A549 (cell line): Measurements from ENCODE around the gene MAD1L1. TPM values are rescaled to one million over a fixed set of nuclear protein-coding genes. Genes with fewer than 3 reads are reported as not detected.

Experiments
- ATAC-seq, 2 experiments: fragments of 200-7000 bp in 1 of 2; fragments of >200 bp in 1 of 2; cut with Nextera tagmentation in 1 of 2; cut with Tn5 transposase in 1 of 2; 3 replicates each; pipeline versions ENCODE4 v1.8.0 to v1.9.1; 2018 to 2020; ENCODE audit warnings: mild to moderate bottlenecking in 1 of 2, moderate library complexity in 1 of 2
- CTCF ChIA-PET: fragments of 300-600 bp; sonication (Branson Sonifier 250); formaldehyde crosslinking; extraction: SDS; loops from one replicate; lab custom pipeline; 2021; ENCODE audit warnings: antibody characterized with exemption, inconsistent platforms; lab: Yijun Ruan, JAX
- POLR2A ChIA-PET: fragments of 350-600 bp; formaldehyde crosslinking; extraction: SDS; loops from one replicate; lab custom pipeline; 2021; ENCODE audit warnings: antibody characterized with exemption, inconsistent platforms; lab: Yijun Ruan, JAX
- DNase-seq, 2 experiments: peaks; one replicate each; pipeline versions ENCODE4 v3.0.0 to v3.0.0-alpha.2; 2011 to 2016; ENCODE audit warnings: low read depth in 1 of 2, low spot score in 1 of 2
- FAIRE-seq: peaks from 2 replicates; lab custom pipeline; 2011; peaks lifted over from hg19 to GRCh38; lab: Jason Lieb, UNC
- H3K27ac ChIP-seq, 2 experiments: fragments of >200 bp; sonication (Bioruptor Twin); formaldehyde crosslinking; 3 replicates each; pipeline ENCODE4 v1.5.1; 2016 to 2017
- H3K4me1 ChIP-seq: fragments of >200 bp; sonication (Bioruptor Twin); formaldehyde crosslinking; 3 replicates; pipeline ENCODE4 v1.6.1; 2016
- H3K4me2 ChIP-seq: fragments of >200 bp; sonication (Bioruptor Twin); formaldehyde crosslinking; 3 replicates; pipeline ENCODE4 v1.6.1; 2016
- H3K4me3 ChIP-seq: fragments of >200 bp; sonication (Bioruptor Twin); formaldehyde crosslinking; 3 replicates; pipeline ENCODE4 v1.5.1; 2016
- H3K9me3 ChIP-seq: fragments of >200 bp; sonication (Bioruptor Twin); formaldehyde crosslinking; 3 replicates; pipeline ENCODE4 v1.6.1; 2016
- BHLHE40 ChIP-seq: IDR thresholded peaks from 2 replicates; pipeline ENCODE4 v1.6.1; 2012; ENCODE audit warnings: low read depth, low read length, inconsistent platforms
- CBX2 ChIP-seq: fragments of 200-600 bp; sonication (generic); IDR thresholded peaks from 2 replicates; pipeline ENCODE4 v1.6.1; 2016; ENCODE audit warnings: low read depth, mild to moderate bottlenecking, borderline replicate concordance
- CBX8 ChIP-seq: fragments of 200-600 bp; sonication (generic); IDR thresholded peaks from 2 replicates; pipeline ENCODE4 v1.6.1; 2016
- CHD4 ChIP-seq: fragments of 200-600 bp; sonication (generic); IDR thresholded peaks from 2 replicates; pipeline ENCODE4 v1.6.1; 2016; ENCODE audit warnings: antibody characterized with exemption, mild to moderate bottlenecking, borderline replicate concordance
- ESRRA ChIP-seq: fragments of 150-350 bp; IDR thresholded peaks from 2 replicates; pipeline ENCODE4 v1.6.1; 2014; ENCODE audit warnings: mild to moderate bottlenecking, low read length, borderline replicate concordance
- FOSL2 ChIP-seq, 2 experiments: fragments of 450-650 bp in 1 of 2; fragments of >200 bp in 1 of 2; sonication (Bioruptor Twin) in 1 of 2; formaldehyde crosslinking; IDR thresholded peaks; 2 replicates each; pipeline versions ENCODE4 v1.5.0 to v1.6.1; 2016 to 2020; ENCODE audit warnings: mild to moderate bottlenecking in 1 of 2, moderate library complexity in 1 of 2
- GATA3 ChIP-seq: IDR thresholded peaks from 2 replicates; pipeline ENCODE4 v1.6.1; 2012; ENCODE audit warnings: borderline replicate concordance
- HOXA7 ChIP-seq: fragments of 250-450 bp; sonication (Bioruptor Pico); IDR thresholded peaks from 2 replicates; pipeline ENCODE4 v1.5.0; 2020; ENCODE audit warnings: mild to moderate bottlenecking, moderate library complexity
- HOXB13 ChIP-seq: fragments of 250-450 bp; sonication (Bioruptor Pico); IDR thresholded peaks from 2 replicates; pipeline ENCODE4 v1.5.0; 2020; ENCODE audit warnings: low read depth, mild to moderate bottlenecking, moderate library complexity
- HOXB5 ChIP-seq: fragments of 250-450 bp; sonication (Bioruptor Pico); IDR thresholded peaks from 2 replicates; pipeline ENCODE4 v1.5.0; 2020; ENCODE audit warnings: mild to moderate bottlenecking, moderate library complexity
- JUN ChIP-seq, 2 experiments: fragments of >200 bp; sonication (Bioruptor Twin); formaldehyde crosslinking; IDR thresholded peaks; 2 replicates in 1 of 2; 3 replicates in 1 of 2; pipeline ENCODE4 v1.6.1; 2016 to 2017
- KDM1A ChIP-seq: fragments of 200-600 bp; sonication (generic); IDR thresholded peaks from 2 replicates; pipeline ENCODE4 v1.6.1; 2016; ENCODE audit warnings: low read depth, mild to moderate bottlenecking
- KDM5A ChIP-seq: fragments of 200-600 bp; sonication (generic); IDR thresholded peaks from 2 replicates; pipeline ENCODE4 v1.6.1; 2016; ENCODE audit warnings: antibody characterized with exemption, mild to moderate bottlenecking
- NFE2L2 ChIP-seq: fragments of 150-350 bp; conservative IDR thresholded peaks from 2 replicates; pipeline ENCODE4 v1.6.1; 2014; ENCODE audit warnings: low read length
- NPAS2 ChIP-seq: fragments of 250-450 bp; sonication (Bioruptor Pico); IDR thresholded peaks from 2 replicates; pipeline ENCODE4 v1.8.0; 2022; ENCODE audit warnings: mild to moderate bottlenecking, moderate library complexity, borderline replicate concordance
- RARB ChIP-seq: fragments of 250-450 bp; sonication (Bioruptor Pico); IDR thresholded peaks from 2 replicates; pipeline ENCODE4 v1.8.0; 2021; ENCODE audit warnings: mild to moderate bottlenecking, moderate library complexity
- RCOR1 ChIP-seq: fragments of 150-350 bp; IDR thresholded peaks from 2 replicates; pipeline ENCODE4 v1.6.1; 2014; ENCODE audit warnings: antibody characterized with exemption, low read length, low read depth
- SREBF2 ChIP-seq: fragments of 450-650 bp; IDR thresholded peaks from 2 replicates; pipeline ENCODE4 v1.6.1; 2014; ENCODE audit warnings: mild to moderate bottlenecking, moderate library complexity
- ZFP36 ChIP-seq: fragments of 450-650 bp; IDR thresholded peaks from 2 replicates; pipeline ENCODE4 v1.6.1; 2014; ENCODE audit warnings: borderline replicate concordance; ENCODE audit not compliant: partially characterized antibody
- ZNF302 ChIP-seq: fragments of 250-450 bp; sonication (Bioruptor Pico); IDR thresholded peaks from 2 replicates; pipeline ENCODE4 v1.9.0; 2021; ENCODE audit warnings: inconsistent platforms, mild to moderate bottlenecking, moderate library complexity
- WGBS: methylation state at CpG from one replicate; pipeline ENCODE4 v1.1.6; 2017; ENCODE audit errors: missing lambda C conversion rate; 5-methylcytosine and 5-hydroxymethylcytosine counted together
- polyA plus RNA-seq, 4 experiments: library from polyadenylated mRNA; depleted of rRNA in 3 of 4; stranded (reverse); fragments of >200 nt; fragmentation: RNase III in 1 of 4; extraction: RNeasy Plus Mini Kit Qiagen cat#74134 plus additional on column Dnase treatment in 1 of 4; gene quantifications; 2 replicates in 3 of 4; 3 replicates in 1 of 4; pipeline ENCODE4 v1.2.3, GENCODE V29; 2011 to 2017
- TF ChIP-seq, protein P1 (sequence below): fragments of >200 bp; sonication (Bioruptor Twin); formaldehyde crosslinking; IDR thresholded peaks from 3 replicates; pipeline ENCODE4 v1.6.1; 2016
- TF ChIP-seq, protein P2 (sequence below): IDR thresholded peaks from 2 replicates; pipeline ENCODE4 v1.6.1; 2012
- TF ChIP-seq, protein P3 (sequence below): fragments of 250-450 bp; sonication (Bioruptor Pico); IDR thresholded peaks from 2 replicates; pipeline ENCODE4 v1.5.0; 2021; ENCODE audit warnings: mild to moderate bottlenecking, moderate library complexity, borderline replicate concordance
- TF ChIP-seq, protein P4 (sequence below): fragments of >200 bp; sonication (Bioruptor Twin); formaldehyde crosslinking; IDR thresholded peaks from 3 replicates; pipeline ENCODE4 v1.5.1; 2016
- TF ChIP-seq, protein P5 (sequence below): fragments of 450-650 bp; IDR thresholded peaks from 2 replicates; pipeline ENCODE4 v1.6.1; 2014; ENCODE audit warnings: antibody characterized with exemption
- TF ChIP-seq, protein P6 (sequence below): fragments of 250-450 bp; sonication (Bioruptor Pico); IDR thresholded peaks from 2 replicates; pipeline ENCODE4 v1.5.0; 2020; ENCODE audit warnings: low read depth, mild to moderate bottlenecking, moderate library complexity
- TF ChIP-seq, protein P7 (sequence below): IDR thresholded peaks from 2 replicates; pipeline ENCODE4 v1.6.1; 2012

MAD1L1 gene
- polyA plus RNA-seq, 2 of the 4 experiments (the other 2 are of a cell fraction) = 13.6 to 16.6 TPM

DNA sequence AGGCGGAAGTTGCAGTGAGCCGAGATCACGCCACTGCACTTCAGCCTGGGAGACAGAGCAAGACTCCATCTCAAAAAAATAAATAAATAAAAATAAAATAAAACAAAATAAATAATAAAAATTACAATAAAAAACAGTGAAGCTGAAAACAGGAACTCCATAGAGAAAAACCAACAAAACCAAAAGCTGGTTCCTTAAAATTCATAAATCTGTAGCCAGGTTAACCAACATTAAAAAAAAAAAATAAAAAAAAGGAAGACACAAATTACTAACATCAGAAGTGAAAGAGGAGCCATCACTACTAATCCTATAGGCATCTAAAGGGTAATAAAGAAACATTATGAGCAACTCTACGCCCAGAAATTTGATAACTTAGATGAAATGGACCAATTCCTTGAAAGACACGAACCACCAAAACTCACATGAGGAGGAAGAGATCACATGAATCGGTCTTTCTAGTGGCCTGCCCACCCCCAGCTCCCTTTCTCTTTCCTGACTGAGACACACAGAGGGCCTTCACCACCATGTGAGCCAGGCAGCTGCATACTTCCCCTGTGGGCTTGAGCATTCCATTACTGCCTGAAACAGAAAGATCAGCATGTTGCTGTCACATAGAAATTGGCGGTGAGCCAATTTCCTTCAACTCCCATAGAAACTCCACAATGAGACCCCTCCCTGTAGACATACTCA, 208.7 kb downstream of the MAD1L1 start:
- Histone ChIP-seq H3K27ac (no peak overlapping the region), H3K4me2 (no peak overlapping the region), H3K4me3 (no peak overlapping the region), H3K9me3 (peaks cover 34% of the 10 kb centered on the region), H3K4me1 (no peaks in the 10 kb centered on the region)
- ATAC-seq (no peak), FAIRE-seq (no peak), DNase-seq (no peak)
- 91% methylated on average over 7 of the region's 7 CpGs for WGBS
- no peak for TF ChIP-seq FOSL2 (IDR thresholded peaks at IDR 0.05)
- no peak for TF ChIP-seq FOSL2 (CRISPR knock-in tag; IDR thresholded peaks at IDR 0.05)
- no peak for TF ChIP-seq KDM5A
- TF ChIP-seq, protein P1, sequence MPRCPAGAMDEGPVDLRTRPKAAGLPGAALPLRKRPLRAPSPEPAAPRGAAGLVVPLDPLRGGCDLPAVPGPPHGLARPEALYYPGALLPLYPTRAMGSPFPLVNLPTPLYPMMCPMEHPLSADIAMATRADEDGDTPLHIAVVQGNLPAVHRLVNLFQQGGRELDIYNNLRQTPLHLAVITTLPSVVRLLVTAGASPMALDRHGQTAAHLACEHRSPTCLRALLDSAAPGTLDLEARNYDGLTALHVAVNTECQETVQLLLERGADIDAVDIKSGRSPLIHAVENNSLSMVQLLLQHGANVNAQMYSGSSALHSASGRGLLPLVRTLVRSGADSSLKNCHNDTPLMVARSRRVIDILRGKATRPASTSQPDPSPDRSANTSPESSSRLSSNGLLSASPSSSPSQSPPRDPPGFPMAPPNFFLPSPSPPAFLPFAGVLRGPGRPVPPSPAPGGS = no peak
- no peak for TF ChIP-seq HOXB5 (CRISPR knock-in tag)
- no peak for TF ChIP-seq SREBF2
- TF ChIP-seq ZNF302 (CRISPR knock-in tag) = no peak
- no peak for TF ChIP-seq JUN (IDR thresholded peaks at IDR 0.05)
- no peak for TF ChIP-seq GATA3
- TF ChIP-seq, protein P2, sequence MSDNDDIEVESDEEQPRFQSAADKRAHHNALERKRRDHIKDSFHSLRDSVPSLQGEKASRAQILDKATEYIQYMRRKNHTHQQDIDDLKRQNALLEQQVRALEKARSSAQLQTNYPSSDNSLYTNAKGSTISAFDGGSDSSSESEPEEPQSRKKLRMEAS = no peak
- TF ChIP-seq RCOR1 = no peak
- TF ChIP-seq, protein P3, sequence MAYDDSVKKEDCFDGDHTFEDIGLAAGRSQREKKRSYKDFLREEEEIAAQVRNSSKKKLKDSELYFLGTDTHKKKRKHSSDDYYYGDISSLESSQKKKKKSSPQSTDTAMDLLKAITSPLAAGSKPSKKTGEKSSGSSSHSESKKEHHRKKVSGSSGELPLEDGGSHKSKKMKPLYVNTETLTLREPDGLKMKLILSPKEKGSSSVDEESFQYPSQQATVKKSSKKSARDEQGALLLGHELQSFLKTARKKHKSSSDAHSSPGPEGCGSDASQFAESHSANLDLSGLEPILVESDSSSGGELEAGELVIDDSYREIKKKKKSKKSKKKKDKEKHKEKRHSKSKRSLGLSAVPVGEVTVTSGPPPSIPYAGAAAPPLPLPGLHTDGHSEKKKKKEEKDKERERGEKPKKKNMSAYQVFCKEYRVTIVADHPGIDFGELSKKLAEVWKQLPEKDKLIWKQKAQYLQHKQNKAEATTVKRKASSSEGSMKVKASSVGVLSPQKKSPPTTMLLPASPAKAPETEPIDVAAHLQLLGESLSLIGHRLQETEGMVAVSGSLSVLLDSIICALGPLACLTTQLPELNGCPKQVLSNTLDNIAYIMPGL (CRISPR knock-in tag) = no peak
- TF ChIP-seq, protein P4, sequence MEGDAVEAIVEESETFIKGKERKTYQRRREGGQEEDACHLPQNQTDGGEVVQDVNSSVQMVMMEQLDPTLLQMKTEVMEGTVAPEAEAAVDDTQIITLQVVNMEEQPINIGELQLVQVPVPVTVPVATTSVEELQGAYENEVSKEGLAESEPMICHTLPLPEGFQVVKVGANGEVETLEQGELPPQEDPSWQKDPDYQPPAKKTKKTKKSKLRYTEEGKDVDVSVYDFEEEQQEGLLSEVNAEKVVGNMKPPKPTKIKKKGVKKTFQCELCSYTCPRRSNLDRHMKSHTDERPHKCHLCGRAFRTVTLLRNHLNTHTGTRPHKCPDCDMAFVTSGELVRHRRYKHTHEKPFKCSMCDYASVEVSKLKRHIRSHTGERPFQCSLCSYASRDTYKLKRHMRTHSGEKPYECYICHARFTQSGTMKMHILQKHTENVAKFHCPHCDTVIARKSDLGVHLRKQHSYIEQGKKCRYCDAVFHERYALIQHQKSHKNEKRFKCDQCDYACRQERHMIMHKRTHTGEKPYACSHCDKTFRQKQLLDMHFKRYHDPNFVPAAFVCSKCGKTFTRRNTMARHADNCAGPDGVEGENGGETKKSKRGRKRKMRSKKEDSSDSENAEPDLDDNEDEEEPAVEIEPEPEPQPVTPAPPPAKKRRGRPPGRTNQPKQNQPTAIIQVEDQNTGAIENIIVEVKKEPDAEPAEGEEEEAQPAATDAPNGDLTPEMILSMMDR = no peak
- TF ChIP-seq RARB (CRISPR knock-in tag) = no peak
- no peak for TF ChIP-seq KDM1A
- TF ChIP-seq, protein P5, sequence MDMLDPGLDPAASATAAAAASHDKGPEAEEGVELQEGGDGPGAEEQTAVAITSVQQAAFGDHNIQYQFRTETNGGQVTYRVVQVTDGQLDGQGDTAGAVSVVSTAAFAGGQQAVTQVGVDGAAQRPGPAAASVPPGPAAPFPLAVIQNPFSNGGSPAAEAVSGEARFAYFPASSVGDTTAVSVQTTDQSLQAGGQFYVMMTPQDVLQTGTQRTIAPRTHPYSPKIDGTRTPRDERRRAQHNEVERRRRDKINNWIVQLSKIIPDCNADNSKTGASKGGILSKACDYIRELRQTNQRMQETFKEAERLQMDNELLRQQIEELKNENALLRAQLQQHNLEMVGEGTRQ = no peak
- TF ChIP-seq, protein P6, sequence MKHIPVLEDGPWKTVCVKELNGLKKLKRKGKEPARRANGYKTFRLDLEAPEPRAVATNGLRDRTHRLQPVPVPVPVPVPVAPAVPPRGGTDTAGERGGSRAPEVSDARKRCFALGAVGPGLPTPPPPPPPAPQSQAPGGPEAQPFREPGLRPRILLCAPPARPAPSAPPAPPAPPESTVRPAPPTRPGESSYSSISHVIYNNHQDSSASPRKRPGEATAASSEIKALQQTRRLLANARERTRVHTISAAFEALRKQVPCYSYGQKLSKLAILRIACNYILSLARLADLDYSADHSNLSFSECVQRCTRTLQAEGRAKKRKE = no peak
- no peak for TF ChIP-seq CHD4
- no peak for TF ChIP-seq NPAS2 (CRISPR knock-in tag)
- TF ChIP-seq HOXA7 (CRISPR knock-in tag) = no peak
- TF ChIP-seq CBX8 = no peak
- POLR2A ChIA-PET = no interaction called here
- CTCF ChIA-PET = no interaction called here

DNA sequence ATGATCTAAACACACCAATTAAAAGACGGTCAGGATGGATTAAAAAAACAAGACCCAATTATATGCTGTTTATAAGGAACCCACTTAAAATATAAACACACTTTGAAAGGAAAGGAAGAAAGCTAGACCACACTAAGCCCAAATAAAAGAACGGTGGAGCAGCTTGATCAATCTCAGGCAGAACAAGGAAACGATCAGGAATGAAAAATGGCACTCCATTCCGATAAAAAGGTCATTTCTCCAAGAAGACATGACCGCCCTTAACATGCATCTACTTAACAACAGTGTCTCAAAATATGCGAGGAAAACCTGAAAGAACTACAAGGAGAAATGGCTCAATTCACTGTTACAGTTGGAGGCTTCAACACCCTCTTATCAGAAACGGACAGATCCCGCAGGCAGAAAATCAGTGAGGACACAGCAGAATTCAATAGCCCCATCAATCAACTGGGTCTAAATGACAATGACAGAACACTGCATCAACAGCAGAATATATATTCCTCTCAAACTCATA, 210.0 kb downstream of the MAD1L1 start:
- FAIRE-seq = no peak
- no peak for TF ChIP-seq NFE2L2
- no peak for TF ChIP-seq HOXB5 (CRISPR knock-in tag)
- TF ChIP-seq, protein P2 = no peak
- TF ChIP-seq ZNF302 (CRISPR knock-in tag) = no peak
- TF ChIP-seq ZFP36 = no peak
- no peak for TF ChIP-seq FOSL2 (IDR thresholded peaks at IDR 0.05)
- TF ChIP-seq FOSL2 (CRISPR knock-in tag; IDR thresholded peaks at IDR 0.05) = no peak
- no peak for TF ChIP-seq HOXB13
- TF ChIP-seq ESRRA = no peak
- no peak for TF ChIP-seq KDM1A
- no peak for TF ChIP-seq BHLHE40
- TF ChIP-seq CBX2 = no peak
- TF ChIP-seq, protein P5 = no peak
- TF ChIP-seq, protein P7, sequence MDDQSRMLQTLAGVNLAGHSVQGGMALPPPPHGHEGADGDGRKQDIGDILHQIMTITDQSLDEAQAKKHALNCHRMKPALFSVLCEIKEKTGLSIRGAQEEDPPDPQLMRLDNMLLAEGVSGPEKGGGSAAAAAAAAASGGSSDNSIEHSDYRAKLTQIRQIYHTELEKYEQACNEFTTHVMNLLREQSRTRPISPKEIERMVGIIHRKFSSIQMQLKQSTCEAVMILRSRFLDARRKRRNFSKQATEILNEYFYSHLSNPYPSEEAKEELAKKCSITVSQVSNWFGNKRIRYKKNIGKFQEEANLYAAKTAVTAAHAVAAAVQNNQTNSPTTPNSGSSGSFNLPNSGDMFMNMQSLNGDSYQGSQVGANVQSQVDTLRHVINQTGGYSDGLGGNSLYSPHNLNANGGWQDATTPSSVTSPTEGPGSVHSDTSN = no peak
- no peak for TF ChIP-seq GATA3

More for the DNA sequence above, 210.0 kb downstream of the MAD1L1 start:
- ChIA-PET CTCF (no interaction called here), POLR2A (no interaction called here)
- DNase-seq = no peak
- Histone ChIP-seq H3K4me3 (no peak overlapping the region), H3K27ac (no peak overlapping the region), H3K4me2 (no peak overlapping the region), H3K4me1 (no peaks in the 10 kb centered on the region), H3K9me3 (peaks cover 27% of the 10 kb centered on the region; the same call in 2 of the 3 replicates)
- no peak for ATAC-seq
- 89% methylated on average over 8 of the region's 8 CpGs for WGBS
